Prostate gland (tissue), 2 donors: ENCODE results near the gene C10orf62.

ENCODE experiments used
- CTCF ChIP-seq, 4 experiments: fragments of 200-600 bp in 2 of 4; fragments of 450-650 bp in 2 of 4; sonication (generic) in 2 of 4; IDR thresholded peaks; 1 replicate in 3 of 4; 2 replicates in 1 of 4; pipeline ENCODE4 v1.5.1; 2016 to 2019; ENCODE audit warnings: antibody characterized with exemption in 4 of 4, mild to moderate bottlenecking in 2 of 4, moderate library complexity in 2 of 4
- POLR2A ChIP-seq: fragments of 450-650 bp; IDR thresholded peaks from one replicate; pipeline ENCODE4 v1.6.1; 2016; ENCODE audit warnings: antibody characterized with exemption, mild to moderate bottlenecking
- POLR2AphosphoS5 ChIP-seq: sonication (generic); formaldehyde crosslinking; IDR thresholded peaks from one replicate; pipeline ENCODE4 v1.6.1; 2017; ENCODE audit warnings: antibody characterized with exemption

- TF ChIP-seq CTCF (IDR thresholded peaks at IDR 0.05) = no peak
- no peak for TF ChIP-seq POLR2AphosphoS5
- no peak for TF ChIP-seq POLR2A
Observed at GRCh38 chr10:97540669-97541500, 48.6 kb upstream of the C10orf62 start.
